HepG2 (cell line): Measurements from ENCODE around the gene DISP2. TPM values are rescaled to one million over a fixed set of nuclear protein-coding genes. Genes with fewer than 3 reads are reported as not detected.

ENCODE experiments used
- AFF4 ChIP-seq: sonication (generic); formaldehyde crosslinking; IDR thresholded peaks from 2 replicates; pipeline ENCODE4 v1.4.0; 2020; ENCODE audit warnings: missing genetic modification reagents
- CREM ChIP-seq, 2 experiments: sonication (generic) in 1 of 2; formaldehyde crosslinking in 1 of 2; IDR thresholded peaks; 2 replicates each; pipeline versions ENCODE4 v1.4.0 to v1.6.1; 2016 to 2020; ENCODE audit warnings: antibody characterized with exemption in 1 of 2, mild to moderate bottlenecking in 1 of 2, missing genetic modification reagents in 1 of 2
- HHEX ChIP-seq: IDR thresholded peaks from 2 replicates; pipeline ENCODE4 v1.6.1; 2016; ENCODE audit warnings: control low read depth
- MLXIP ChIP-seq: sonication (generic); formaldehyde crosslinking; IDR thresholded peaks from 2 replicates; pipeline ENCODE4 v1.9.0; 2021; ENCODE audit warnings: missing genetic modification reagents, borderline replicate concordance
- TEF ChIP-seq: sonication (generic); formaldehyde crosslinking; IDR thresholded peaks from 2 replicates; pipeline ENCODE4 v1.5.0; 2020; ENCODE audit warnings: missing genetic modification reagents
- TFAP4 ChIP-seq: sonication (generic); IDR thresholded peaks from 2 replicates; pipeline ENCODE4 v1.6.1; 2016; ENCODE audit warnings: low read depth, borderline replicate concordance
- TRIM22 ChIP-seq: fragments of 450-650 bp; IDR thresholded peaks from 2 replicates; pipeline ENCODE4 v1.6.1; 2017
- XRCC5 ChIP-seq: fragments of 200-400 bp; formaldehyde crosslinking; optimal IDR thresholded peaks from 2 replicates; pipeline ENCODE3; 2017; ENCODE audit warnings: mild to moderate bottlenecking, low read length
- ZFP1 ChIP-seq: IDR thresholded peaks from 2 replicates; pipeline ENCODE4 v1.6.1; 2016
- ZNF225 ChIP-seq: sonication (generic); formaldehyde crosslinking; IDR thresholded peaks from 2 replicates; pipeline ENCODE4 v1.4.0; 2020; ENCODE audit warnings: mild to moderate bottlenecking, missing genetic modification reagents
- ZNF326 ChIP-seq: sonication (generic); formaldehyde crosslinking; IDR thresholded peaks from 2 replicates; pipeline ENCODE4 v1.4.0; 2020; ENCODE audit warnings: missing genetic modification reagents, borderline replicate concordance
- ZNF646 ChIP-seq: sonication (generic); formaldehyde crosslinking; IDR thresholded peaks from 2 replicates; pipeline ENCODE4 v1.9.0; 2021; ENCODE audit warnings: mild to moderate bottlenecking, missing genetic modification reagents
- polyA plus RNA-seq, 8 experiments: library from polyadenylated mRNA; depleted of rRNA in 3 of 8; stranded (reverse) in 7 of 8; unstranded in 1 of 8; fragments of >200 nt; fragmentation: Illumina TruSeq in 4 of 8; extraction: Trizol in 4 of 8; gene quantifications; 2 replicates each; pipeline versions ENCODE4 v1.2.1 to v1.2.3, GENCODE V29; 2011 to 2016; ENCODE audit warnings: low read depth in 4 of 8, missing spikeins in 1 of 8, mixed read lengths in 1 of 8; ENCODE audit not compliant: insufficient read depth in 1 of 8
- total RNA-seq, 5 experiments: library from RNA; depleted of rRNA; stranded (reverse); fragments of >200 nt; fragmentation: Illumina TruSeq; extraction: Trizol; gene quantifications; 2 replicates each; pipeline ENCODE4 v1.2.3, GENCODE V29; 2016; ENCODE audit warnings: low read depth in 1 of 5

The DISP2 gene
- total and polyA plus RNA-seq, 2 of the 13 experiments (the other 11 are each of a cell fraction or from before 2014, with no cell fraction given), result 0.09 to 0.32 TPM

- TF ChIP-seq ZNF646 (CRISPR knock-in tag) (no peak), TRIM22 (no peak), HHEX (no peak), MLXIP (CRISPR knock-in tag) (no peak), ZNF225 (CRISPR knock-in tag) (no peak), AFF4 (CRISPR knock-in tag) (no peak), ZFP1 (CRISPR knock-in tag) (no peak), TEF (no peak), ZNF326 (CRISPR knock-in tag) (no peak), XRCC5 (no peak), TFAP4 (no peak), CREM (IDR thresholded peaks at IDR 0.05) (no peak; the same call in 1 of the 2 replicates), CREM (CRISPR knock-in tag; IDR thresholded peaks at IDR 0.05) (no peak)
Measured at GRCh38 chr15:40412095-40412759, 54.2 kb downstream of the DISP2 start (continued).
